ENCODE results near the gene SNX32.

Gene SNX32

DNA sequence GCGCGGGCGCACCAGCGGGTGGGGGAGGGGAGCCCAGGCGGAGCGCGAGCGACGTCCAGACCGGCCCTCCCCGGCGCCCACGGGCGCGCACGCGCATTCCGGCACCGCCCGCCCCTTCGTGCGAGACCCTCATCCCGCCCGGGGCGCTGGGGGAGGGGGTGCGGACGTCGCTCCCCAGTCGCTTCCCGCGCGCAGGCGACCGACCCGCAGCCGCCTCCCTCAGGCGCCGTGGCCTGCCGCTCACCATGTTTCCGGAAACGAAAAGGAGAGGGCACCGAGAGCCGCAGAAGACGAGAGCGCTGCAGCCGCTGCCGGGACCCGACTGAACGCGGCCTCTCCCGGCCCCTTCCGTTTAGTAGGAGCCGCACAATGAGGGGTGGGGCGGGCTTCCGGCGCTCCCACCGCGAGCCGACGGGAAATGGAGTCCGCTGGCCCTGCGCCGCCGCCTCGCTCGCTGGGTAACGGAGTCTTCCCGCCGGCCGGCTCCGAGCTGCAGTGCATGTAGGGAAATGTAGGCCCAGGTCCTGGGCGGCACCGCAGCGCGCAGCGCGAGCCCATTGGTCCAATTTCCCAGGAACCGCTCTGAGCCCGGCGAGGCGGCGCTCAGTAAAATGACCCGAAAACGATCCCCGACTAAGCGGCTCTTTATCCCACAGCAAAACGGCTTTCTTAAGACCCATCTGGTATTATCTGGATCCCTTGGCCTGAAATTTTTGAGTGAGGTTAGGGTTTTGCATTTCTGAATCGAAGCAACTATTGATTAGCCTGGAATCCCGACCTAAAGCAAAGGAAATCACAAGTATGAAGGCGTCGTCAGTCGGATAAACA lies 24.3 kb downstream of the SNX32 start, which contains the start of gene CFL1:
Gene CFL1 (minus strand): TSS at position 328 of the 828 bp plus-strand sequence. CDS start 81 bp downstream, at position 247.
- peaks cover 0 to 54% of the 10 kb centered on the region in 2 experiments; a peak in 1 of 3 replicates for H3K36me3 ChIP-seq (ENCODE audit: control insufficient read depth in 2 of 2, insufficient read depth in 1 of 2, low read length in 2 of 2)
- POLR2A ChIA-PET = interaction anchor here (0.6 to 6.5 kb wide), 29 partner anchors 9 to 308 kb away, joined by 3 to 121 read pairs (median 4); partner anchors contain the start of genes BANF1, CCDC85B, EIF1AD and FIBP
- H3K27ac ChIP-seq (ENCODE audit: extremely low read depth, low read depth, low read length) = peak within 1 kb of the TSS; percentile 92
- H3K4me1 ChIP-seq (ENCODE audit: control insufficient read depth, insufficient read depth, low read length) = peaks cover 4% of the 10 kb centered on the region; the same call in 1 of the 2 replicates
- CTCF ChIA-PET = interaction anchor here (0.6 to 6.3 kb wide), 7 partner anchors 12 to 252 kb away, joined by 3 to 118 read pairs (median 4); partner anchors contain the start of genes CCDC85B and FIBP
- peak within 1 kb of the TSS; percentile 95 for H3K4me3 ChIP-seq (ENCODE audit: low read depth, low read length)
- H3K9me3 ChIP-seq (ENCODE audit: control insufficient read depth, insufficient read depth, low read depth, low read length) = no peaks in the 10 kb centered on the region
- peak; percentile 79 for TF ChIP-seq PRDM10 (tag by site-specific recombination; IDR thresholded peaks at IDR 0.05)
- no peak for TF ChIP-seq GLI2 (tag by site-specific recombination; IDR thresholded peaks at IDR 0.05; ENCODE audit: borderline replicate concordance, low read depth)
- TF ChIP-seq, protein P1, sequence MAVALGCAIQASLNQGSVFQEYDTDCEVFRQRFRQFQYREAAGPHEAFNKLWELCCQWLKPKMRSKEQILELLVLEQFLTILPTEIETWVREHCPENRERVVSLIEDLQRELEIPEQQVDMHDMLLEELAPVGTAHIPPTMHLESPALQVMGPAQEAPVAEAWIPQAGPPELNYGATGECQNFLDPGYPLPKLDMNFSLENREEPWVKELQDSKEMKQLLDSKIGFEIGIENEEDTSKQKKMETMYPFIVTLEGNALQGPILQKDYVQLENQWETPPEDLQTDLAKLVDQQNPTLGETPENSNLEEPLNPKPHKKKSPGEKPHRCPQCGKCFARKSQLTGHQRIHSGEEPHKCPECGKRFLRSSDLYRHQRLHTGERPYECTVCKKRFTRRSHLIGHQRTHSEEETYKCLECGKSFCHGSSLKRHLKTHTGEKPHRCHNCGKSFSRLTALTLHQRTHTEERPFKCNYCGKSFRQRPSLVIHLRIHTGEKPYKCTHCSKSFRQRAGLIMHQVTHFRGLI (tag by site-specific recombination; IDR thresholded peaks at IDR 0.05) = peak; percentile 36; the same call in 1 of the 2 replicates
- TF ChIP-seq ZNF335 (tag by site-specific recombination; conservative IDR thresholded peaks at IDR 0.05) = peak; percentile 52; the same call in 1 of the 2 replicates
- TF ChIP-seq ZNF76 (tag by site-specific recombination; IDR thresholded peaks at IDR 0.05; ENCODE audit: borderline replicate concordance, low read depth) = peak; percentile 98
- TF ChIP-seq ZBTB20 (tag by site-specific recombination; IDR thresholded peaks at IDR 0.05) = peak; percentile 26
- TF ChIP-seq SP7 (tag by site-specific recombination; IDR thresholded peaks at IDR 0.05) = peak; percentile 38
- TF ChIP-seq KLF8 (tag by site-specific recombination; IDR thresholded peaks at IDR 0.05) = peak; percentile 96
- TF ChIP-seq, protein P2, sequence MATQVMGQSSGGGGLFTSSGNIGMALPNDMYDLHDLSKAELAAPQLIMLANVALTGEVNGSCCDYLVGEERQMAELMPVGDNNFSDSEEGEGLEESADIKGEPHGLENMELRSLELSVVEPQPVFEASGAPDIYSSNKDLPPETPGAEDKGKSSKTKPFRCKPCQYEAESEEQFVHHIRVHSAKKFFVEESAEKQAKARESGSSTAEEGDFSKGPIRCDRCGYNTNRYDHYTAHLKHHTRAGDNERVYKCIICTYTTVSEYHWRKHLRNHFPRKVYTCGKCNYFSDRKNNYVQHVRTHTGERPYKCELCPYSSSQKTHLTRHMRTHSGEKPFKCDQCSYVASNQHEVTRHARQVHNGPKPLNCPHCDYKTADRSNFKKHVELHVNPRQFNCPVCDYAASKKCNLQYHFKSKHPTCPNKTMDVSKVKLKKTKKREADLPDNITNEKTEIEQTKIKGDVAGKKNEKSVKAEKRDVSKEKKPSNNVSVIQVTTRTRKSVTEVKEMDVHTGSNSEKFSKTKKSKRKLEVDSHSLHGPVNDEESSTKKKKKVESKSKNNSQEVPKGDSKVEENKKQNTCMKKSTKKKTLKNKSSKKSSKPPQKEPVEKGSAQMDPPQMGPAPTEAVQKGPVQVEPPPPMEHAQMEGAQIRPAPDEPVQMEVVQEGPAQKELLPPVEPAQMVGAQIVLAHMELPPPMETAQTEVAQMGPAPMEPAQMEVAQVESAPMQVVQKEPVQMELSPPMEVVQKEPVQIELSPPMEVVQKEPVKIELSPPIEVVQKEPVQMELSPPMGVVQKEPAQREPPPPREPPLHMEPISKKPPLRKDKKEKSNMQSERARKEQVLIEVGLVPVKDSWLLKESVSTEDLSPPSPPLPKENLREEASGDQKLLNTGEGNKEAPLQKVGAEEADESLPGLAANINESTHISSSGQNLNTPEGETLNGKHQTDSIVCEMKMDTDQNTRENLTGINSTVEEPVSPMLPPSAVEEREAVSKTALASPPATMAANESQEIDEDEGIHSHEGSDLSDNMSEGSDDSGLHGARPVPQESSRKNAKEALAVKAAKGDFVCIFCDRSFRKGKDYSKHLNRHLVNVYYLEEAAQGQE (tag by site-specific recombination; IDR thresholded peaks at IDR 0.05) = no peak
- no peak for TF ChIP-seq HOXA7 (CRISPR knock-in tag; IDR thresholded peaks at IDR 0.05; ENCODE audit: borderline replicate concordance)
- 0 out of 2 replicates have a peak, but pooled peaks have one; percentile 6 for TF ChIP-seq GLIS1 (tag by site-specific recombination; IDR thresholded peaks at IDR 0.05)
- TF ChIP-seq GFI1B (tag by site-specific recombination; IDR thresholded peaks at IDR 0.05) = no peak
- TF ChIP-seq ZNF837 (tag by site-specific recombination; IDR thresholded peaks at IDR 0.05) = no peak
- no peak for TF ChIP-seq ZBTB49 (tag by site-specific recombination; IDR thresholded peaks at IDR 0.05; ENCODE audit: low read depth)
- TF ChIP-seq ZNF623 (tag by site-specific recombination; IDR thresholded peaks at IDR 0.05) = no peak
- peak; percentile 50; the same call in 1 of the 2 replicates for TF ChIP-seq YY1 (tag by site-specific recombination; IDR thresholded peaks at IDR 0.05)
- TF ChIP-seq, protein P3, sequence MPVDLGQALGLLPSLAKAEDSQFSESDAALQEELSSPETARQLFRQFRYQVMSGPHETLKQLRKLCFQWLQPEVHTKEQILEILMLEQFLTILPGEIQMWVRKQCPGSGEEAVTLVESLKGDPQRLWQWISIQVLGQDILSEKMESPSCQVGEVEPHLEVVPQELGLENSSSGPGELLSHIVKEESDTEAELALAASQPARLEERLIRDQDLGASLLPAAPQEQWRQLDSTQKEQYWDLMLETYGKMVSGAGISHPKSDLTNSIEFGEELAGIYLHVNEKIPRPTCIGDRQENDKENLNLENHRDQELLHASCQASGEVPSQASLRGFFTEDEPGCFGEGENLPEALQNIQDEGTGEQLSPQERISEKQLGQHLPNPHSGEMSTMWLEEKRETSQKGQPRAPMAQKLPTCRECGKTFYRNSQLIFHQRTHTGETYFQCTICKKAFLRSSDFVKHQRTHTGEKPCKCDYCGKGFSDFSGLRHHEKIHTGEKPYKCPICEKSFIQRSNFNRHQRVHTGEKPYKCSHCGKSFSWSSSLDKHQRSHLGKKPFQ (tag by site-specific recombination; IDR thresholded peaks at IDR 0.05) = no peak
- no peak for TF ChIP-seq ZSCAN18 (tag by site-specific recombination; IDR thresholded peaks at IDR 0.05)
- TF ChIP-seq ZFHX2 (tag by site-specific recombination; conservative IDR thresholded peaks at IDR 0.05) = no peak
- peak; percentile 75 for TF ChIP-seq ZXDB (tag by site-specific recombination; IDR thresholded peaks at IDR 0.05)
- no peak for TF ChIP-seq PRDM1 (tag by site-specific recombination; IDR thresholded peaks at IDR 0.05)
- peak; percentile 27; the same call in 1 of the 2 replicates for TF ChIP-seq GLIS2 (tag by site-specific recombination; IDR thresholded peaks at IDR 0.05)

All from HEK293 (cell line).